ENCODE results near the gene NOL4L. TPM values are rescaled to one million over a fixed set of nuclear protein-coding genes. Genes with fewer than 3 reads are reported as not detected.

Gene NOL4L
- total and polyA plus RNA-seq, 10 donors, result 3.4 to 45.4 (median 28.6) TPM

DNA sequence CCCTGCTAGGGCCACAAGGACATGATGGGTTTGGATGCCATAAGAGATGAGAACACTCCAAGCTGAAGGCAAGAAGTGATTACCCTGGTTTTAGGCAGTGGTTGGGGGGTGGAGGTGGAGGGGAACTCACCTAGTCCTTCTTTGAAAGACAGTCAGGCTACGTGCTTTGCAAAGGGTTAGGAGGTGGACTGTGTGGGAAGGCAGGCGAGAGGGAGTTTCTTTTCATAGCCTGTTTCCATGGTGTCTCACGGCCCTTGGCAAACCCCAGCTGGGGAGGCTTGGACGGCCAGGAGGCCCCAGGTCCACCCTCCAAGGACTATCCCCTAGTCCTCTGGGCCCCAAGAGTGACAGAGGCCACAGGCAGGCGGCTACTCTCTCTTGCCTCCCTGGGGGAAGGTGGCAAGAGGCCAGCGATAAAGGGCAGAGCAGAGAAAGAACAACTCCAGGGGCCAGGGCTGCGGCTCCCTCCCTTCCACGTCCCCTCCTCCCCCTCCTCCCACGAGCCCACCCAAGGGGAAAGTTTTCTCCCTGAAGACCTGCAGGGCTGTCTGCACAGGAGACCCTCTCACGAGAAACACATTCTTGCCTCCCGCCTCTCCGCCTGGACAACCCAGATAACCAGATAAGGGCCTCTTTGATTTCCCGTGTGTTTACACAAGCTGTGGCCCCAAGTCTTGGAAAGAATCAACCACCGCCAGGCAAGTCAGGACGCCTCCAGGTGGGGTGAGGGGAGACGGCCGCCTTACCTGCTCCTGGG, 74.4 kb downstream of the NOL4L start:
- peaks cover 0 to 8% (median 0%) of the 10 kb centered on the region in 6 donors for H3K36me3 ChIP-seq
- peaks cover 3 to 95% (median 43%) of the 10 kb centered on the region in 6 donors for H3K4me1 ChIP-seq
- no peaks in the 10 kb centered on the region for H3K9me3 ChIP-seq
- peak overlapping the region in 7 of 8 donors; percentile 18 to 66 (median 52) for H3K27ac ChIP-seq
- H3K4me3 ChIP-seq, result peak overlapping the region in 2 of 8 donors; percentile 8 to 17
- WGBS, 5 donors, result 49 to 64% (median 55%) methylated on average over 17 of the region's 17 CpGs
- no peaks in the 10 kb centered on the region for H3K27me3 ChIP-seq (replicated peaks in 1 of 7)
- no peak for TF ChIP-seq POLR2A (IDR thresholded peaks at IDR 0.05)
- TF ChIP-seq, protein P1, sequence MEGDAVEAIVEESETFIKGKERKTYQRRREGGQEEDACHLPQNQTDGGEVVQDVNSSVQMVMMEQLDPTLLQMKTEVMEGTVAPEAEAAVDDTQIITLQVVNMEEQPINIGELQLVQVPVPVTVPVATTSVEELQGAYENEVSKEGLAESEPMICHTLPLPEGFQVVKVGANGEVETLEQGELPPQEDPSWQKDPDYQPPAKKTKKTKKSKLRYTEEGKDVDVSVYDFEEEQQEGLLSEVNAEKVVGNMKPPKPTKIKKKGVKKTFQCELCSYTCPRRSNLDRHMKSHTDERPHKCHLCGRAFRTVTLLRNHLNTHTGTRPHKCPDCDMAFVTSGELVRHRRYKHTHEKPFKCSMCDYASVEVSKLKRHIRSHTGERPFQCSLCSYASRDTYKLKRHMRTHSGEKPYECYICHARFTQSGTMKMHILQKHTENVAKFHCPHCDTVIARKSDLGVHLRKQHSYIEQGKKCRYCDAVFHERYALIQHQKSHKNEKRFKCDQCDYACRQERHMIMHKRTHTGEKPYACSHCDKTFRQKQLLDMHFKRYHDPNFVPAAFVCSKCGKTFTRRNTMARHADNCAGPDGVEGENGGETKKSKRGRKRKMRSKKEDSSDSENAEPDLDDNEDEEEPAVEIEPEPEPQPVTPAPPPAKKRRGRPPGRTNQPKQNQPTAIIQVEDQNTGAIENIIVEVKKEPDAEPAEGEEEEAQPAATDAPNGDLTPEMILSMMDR (IDR thresholded peaks at IDR 0.05 in 8 of 11, conservative IDR thresholded peaks at IDR 0.05 in 3 of 11), result no peak
- TF ChIP-seq POLR2AphosphoS5 (IDR thresholded peaks at IDR 0.05), result no peak
- DNase-seq, result no peak
- intact Hi-C loops (cut with DNase I; ENCODE audit: low total_unique reads), result no loop called here

DNA sequence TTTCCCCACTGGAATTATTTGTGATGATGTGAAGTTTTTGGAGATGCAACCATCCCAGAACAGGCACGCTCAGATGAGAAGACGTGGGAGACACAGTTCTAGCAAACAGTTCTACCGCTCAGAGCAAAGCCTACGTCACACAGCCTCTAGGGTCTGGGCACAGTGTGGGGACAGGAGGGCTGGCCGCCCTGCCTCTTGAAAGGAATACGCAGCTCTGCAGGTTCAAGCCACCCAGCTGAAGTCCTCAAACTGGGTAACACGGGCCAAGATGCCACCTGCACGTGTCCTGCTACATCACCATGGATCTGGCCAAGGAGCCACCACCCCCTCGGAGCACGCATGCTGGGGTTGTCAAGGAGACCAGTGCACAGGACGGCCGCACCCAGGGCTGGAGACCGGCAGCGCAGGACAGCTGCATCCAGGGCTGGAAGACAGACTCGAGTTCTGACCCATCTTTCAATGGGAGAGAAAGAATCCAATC, 75.0 kb downstream of the NOL4L start:
- 75 to 87% (median 81%) methylated on average over 13 to 15 of the region's 15 CpGs for WGBS, 5 donors

DNA sequence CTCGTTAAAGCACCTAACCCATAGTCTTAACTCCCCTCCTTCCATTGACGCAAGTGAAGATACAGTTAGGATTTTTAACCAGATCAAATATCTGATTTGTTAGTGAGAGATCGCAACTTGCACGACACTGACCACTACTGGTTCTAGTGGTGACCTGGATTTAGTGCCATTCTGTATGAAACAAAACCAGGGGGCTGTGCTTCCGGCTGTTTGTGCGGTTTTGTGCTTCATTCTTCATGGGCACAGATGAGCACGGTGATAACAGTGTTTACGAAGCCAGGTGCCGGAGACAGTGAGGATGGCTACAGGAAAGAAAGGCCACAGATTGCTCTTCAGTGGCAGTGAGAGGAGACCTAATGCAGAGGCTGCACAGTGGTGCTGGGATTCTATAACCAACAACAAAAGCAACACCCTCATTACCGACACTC, 75.5 kb downstream of the NOL4L start:
- DNase-seq, result no peak
- 19 to 42% (median 21%) methylated on average over 10 of the region's 10 CpGs for WGBS, 5 donors
- peak overlapping the region in 2 of 8 donors; percentile 8 to 17 for H3K4me3 ChIP-seq

More for the DNA sequence above, 75.0 kb downstream of the NOL4L start:
- Histone ChIP-seq H3K9me3 (no peaks in the 10 kb centered on the region), H3K27me3 (replicated peaks in 1 of 7) (no peaks in the 10 kb centered on the region), H3K4me1 (peaks cover 3 to 95% (median 46%) of the 10 kb centered on the region in 6 donors), H3K27ac (peak overlapping the region in 7 of 8 donors; percentile 2 to 66 (median 52)), H3K4me3 (peak overlapping the region in 2 of 8 donors; percentile 8 to 17), H3K36me3 (peaks cover 0 to 2% (median 0%) of the 10 kb centered on the region in 6 donors)
- TF ChIP-seq, protein P1 (IDR thresholded peaks at IDR 0.05 in 8 of 11, conservative IDR thresholded peaks at IDR 0.05 in 3 of 11), result no peak
- TF ChIP-seq POLR2A (IDR thresholded peaks at IDR 0.05), result no peak
- TF ChIP-seq POLR2AphosphoS5 (IDR thresholded peaks at IDR 0.05), result no peak
- no peak for DNase-seq
- intact Hi-C loops (cut with DNase I; ENCODE audit: low total_unique reads), result no loop called here

More for the DNA sequence above, 75.5 kb downstream of the NOL4L start:
- Histone ChIP-seq H3K27me3 (replicated peaks in 1 of 7) (no peaks in the 10 kb centered on the region), H3K27ac (peak overlapping the region in 5 of 8 donors; percentile 18 to 66 (median 52)), H3K9me3 (no peaks in the 10 kb centered on the region), H3K4me1 (peaks cover 3 to 95% (median 46%) of the 10 kb centered on the region in 6 donors), H3K36me3 (no peaks in the 10 kb centered on the region)
- TF ChIP-seq POLR2AphosphoS5 (IDR thresholded peaks at IDR 0.05) (peak in 1 of 3 donors; percentile 74), POLR2A (IDR thresholded peaks at IDR 0.05) (no peak)
- TF ChIP-seq, protein P1 (IDR thresholded peaks at IDR 0.05 in 8 of 11, conservative IDR thresholded peaks at IDR 0.05 in 3 of 11), result peak in 2 of 11 experiments; percentile 12 to 31
- intact Hi-C loops (cut with DNase I; ENCODE audit: low total_unique reads), result no loop called here
